GM23338 (cell line): ENCODE results near the gene BICDL1. TPM values are rescaled to one million over a fixed set of nuclear protein-coding genes. Genes with fewer than 3 reads are reported as not detected.

Source experiments
- ATAC-seq: fragments of 200-7000 bp; cut with Tn5 transposase; 3 replicates; pipeline ENCODE4 v1.9.1; 2020
- DNase-seq: peaks from one replicate; pipeline ENCODE4 v3.0.0-alpha.2; 2015; ENCODE audit warnings: low spot score
- H2AFZ ChIP-seq: fragments of 200-600 bp; sonication (generic); 2 replicates; pipeline ENCODE4 v1.8.0; 2016; ENCODE audit warnings: antibody characterized with exemption, mild to moderate bottlenecking, moderate library complexity
- H3F3A ChIP-seq: fragments of 200-600 bp; sonication (generic); replicated peaks from 2 replicates; pipeline ENCODE4 v1.8.0; 2017; ENCODE audit warnings: antibody characterized with exemption, mixed run types, low read depth
- H3K27ac ChIP-seq: fragments of 200-600 bp; sonication (generic); 2 replicates; pipeline ENCODE4 v1.6.1; 2016; ENCODE audit warnings: low read depth
- H3K27me3 ChIP-seq: fragments of 200-600 bp; sonication (generic); 2 replicates; pipeline ENCODE4 v1.8.0; 2016; ENCODE audit warnings: mild to moderate bottlenecking, mixed run types, moderate library complexity; ENCODE audit not compliant: insufficient read depth
- H3K36me3 ChIP-seq: fragments of 200-600 bp; sonication (generic); 2 replicates; pipeline ENCODE4 v1.8.0; 2016; ENCODE audit warnings: mild to moderate bottlenecking; ENCODE audit not compliant: insufficient read depth
- H3K4me1 ChIP-seq: fragments of 200-600 bp; sonication (generic); 2 replicates; pipeline ENCODE4 v1.8.0; 2016; ENCODE audit warnings: mild to moderate bottlenecking, moderate library complexity; ENCODE audit not compliant: insufficient read depth
- H3K4me2 ChIP-seq: fragments of 200-600 bp; sonication (generic); 2 replicates; pipeline ENCODE4 v1.7.1; 2017; ENCODE audit warnings: mixed run types
- H3K4me3 ChIP-seq: fragments of 200-600 bp; sonication (generic); 2 replicates; pipeline ENCODE4 v1.6.1; 2016; ENCODE audit warnings: mixed run types
- H3K79me2 ChIP-seq: fragments of 200-600 bp; sonication (generic); replicated peaks from 2 replicates; pipeline ENCODE4 v1.8.0; 2017; ENCODE audit warnings: mild to moderate bottlenecking; ENCODE audit not compliant: insufficient read depth
- H3K9me2 ChIP-seq: fragments of 200-600 bp; sonication (generic); 2 replicates; pipeline ENCODE4 v1.8.0; 2017; ENCODE audit not compliant: insufficient read depth
- H4K20me1 ChIP-seq: fragments of 200-600 bp; sonication (generic); replicated peaks from 2 replicates; pipeline ENCODE4 v1.8.0; 2017; ENCODE audit warnings: mild to moderate bottlenecking; ENCODE audit not compliant: insufficient read depth
- H3K27ac Mint-ChIP-seq: 2 replicates; pipeline ENCODE4 v1.8.0; 2020; ENCODE audit warnings: inconsistent platforms, mild to moderate bottlenecking, moderate library complexity, mixed read lengths
- H3K27me3 Mint-ChIP-seq: 3 replicates; pipeline ENCODE4 v1.8.0; 2022; ENCODE audit warnings: low read depth, mild to moderate bottlenecking, moderate library complexity, mixed read lengths, inconsistent platforms; ENCODE audit not compliant: insufficient read depth, poor library complexity
- H3K36me3 Mint-ChIP-seq: 3 replicates; pipeline ENCODE4 v1.8.0; 2021; ENCODE audit warnings: low read depth, mild to moderate bottlenecking, inconsistent platforms, moderate library complexity, mixed read lengths
- H3K4me1 Mint-ChIP-seq: 3 replicates; pipeline ENCODE4 v1.8.0; 2020; ENCODE audit warnings: mild to moderate bottlenecking, inconsistent platforms, mixed read lengths
- H3K4me3 Mint-ChIP-seq: 3 replicates; pipeline ENCODE4 v1.8.0; 2021; ENCODE audit warnings: moderate library complexity, mild to moderate bottlenecking, inconsistent platforms, mixed read lengths
- H3K9me3 Mint-ChIP-seq: 3 replicates; pipeline ENCODE4 v1.8.0; 2020; ENCODE audit warnings: moderate library complexity, mild to moderate bottlenecking, inconsistent platforms, mixed read lengths
- CREB1 ChIP-seq: fragments of 250-450 bp; sonication (Bioruptor Pico); IDR thresholded peaks from 2 replicates; pipeline ENCODE4 v1.5.0; 2020; ENCODE audit warnings: low read depth, mild to moderate bottlenecking, moderate library complexity
- EZH2 ChIP-seq: fragments of 200-600 bp; sonication (generic); IDR thresholded peaks from one replicate; pipeline ENCODE4 v1.8.0; 2017; ENCODE audit warnings: antibody characterized with exemption, mild to moderate bottlenecking, low read depth; ENCODE audit not compliant: unreplicated experiment
- EZH2phosphoT487 ChIP-seq: fragments of 200-600 bp; sonication (generic); IDR thresholded peaks from one replicate; pipeline ENCODE4 v1.8.1; 2018; ENCODE audit warnings: antibody characterized with exemption; ENCODE audit not compliant: unreplicated experiment
- JUNB ChIP-seq: IDR thresholded peaks from one replicate; pipeline ENCODE4 v1.6.1; 2016; ENCODE audit warnings: antibody characterized with exemption; ENCODE audit not compliant: unreplicated experiment
- POLR2AphosphoS5 ChIP-seq: IDR thresholded peaks from 2 replicates; pipeline ENCODE4 v1.6.1; 2016; ENCODE audit warnings: antibody characterized with exemption, low read depth
- STAT1 ChIP-seq: IDR thresholded peaks from one replicate; pipeline ENCODE4 v1.6.1; 2016; ENCODE audit warnings: antibody characterized with exemption; ENCODE audit not compliant: unreplicated experiment
- ZNF114 ChIP-seq: fragments of 250-450 bp; sonication (Bioruptor Pico); IDR thresholded peaks from 2 replicates; pipeline ENCODE4 v1.5.0; 2020; ENCODE audit warnings: mild to moderate bottlenecking, moderate library complexity
- ZNF331 ChIP-seq: fragments of 250-450 bp; sonication (Bioruptor Pico); IDR thresholded peaks from 2 replicates; pipeline ENCODE4 v1.5.0; 2020; ENCODE audit warnings: low read depth, mild to moderate bottlenecking, moderate library complexity
- polyA plus RNA-seq: library from polyadenylated mRNA; unstranded; fragments of >200 nt; fragmentation: Nextera tagmentation; extraction: Ambion mirVana; gene quantifications from 2 replicates; pipeline ENCODE4 v1.2.1, GENCODE V29; 2016
- total RNA-seq: library from RNA; depleted of rRNA; stranded (reverse); fragments of >200 nt; shearing (Covaris generic); gene quantifications from 2 replicates; pipeline ENCODE4 v1.2.3, GENCODE V29; 2014
- TF ChIP-seq, protein P1 (sequence below): IDR thresholded peaks from 2 replicates; pipeline ENCODE4 v1.6.1; 2016; ENCODE audit warnings: antibody characterized with exemption
- TF ChIP-seq, protein P2 (sequence below): fragments of 250-450 bp; sonication (Bioruptor Pico); IDR thresholded peaks from 2 replicates; pipeline ENCODE4 v1.5.0; 2020; ENCODE audit warnings: mild to moderate bottlenecking, moderate library complexity
- TF ChIP-seq, protein P3 (sequence below), 2 experiments: fragments of 200-600 bp in 1 of 2; sonication (generic) in 1 of 2; conservative IDR thresholded peaks; 2 replicates each; pipeline versions ENCODE4 v1.5.1 to v1.6.1; 2016 to 2017; ENCODE audit warnings: antibody characterized with exemption in 2 of 2, low read depth in 2 of 2, mild to moderate bottlenecking in 2 of 2, moderate library complexity in 1 of 2

Gene BICDL1
- total and polyA plus RNA-seq, 2 experiments from 2014 or later, result 14.0 to 25.7 TPM

DNA sequence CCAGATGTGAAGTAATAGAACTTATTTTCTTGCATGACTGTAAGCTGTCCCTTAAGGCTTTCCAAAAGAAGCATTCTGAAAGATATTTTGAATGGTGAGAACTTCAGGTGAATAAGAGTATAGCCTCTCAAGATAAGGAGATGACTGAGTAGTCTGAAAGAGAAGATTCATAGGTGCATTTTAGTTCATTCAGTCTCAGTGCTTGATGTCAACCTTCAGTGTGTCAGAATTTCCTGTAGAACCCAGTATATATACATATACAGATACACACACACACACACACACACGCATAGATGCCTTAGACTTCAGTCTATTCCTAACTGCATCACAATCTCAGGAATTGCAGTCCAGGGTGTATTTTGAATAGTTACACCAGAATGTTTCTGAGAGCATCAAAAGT, 7.4 kb downstream of the BICDL1 start:
- H3K4me1 ChIP-seq, result peaks cover 8% of the 10 kb centered on the region
- no peaks in the 10 kb centered on the region for H3F3A ChIP-seq
- Mint-ChIP-seq H3K36me3 (peaks cover 24% of the 10 kb centered on the region), H3K27ac (no peak overlapping the region), H3K4me3 (no peak overlapping the region), H3K9me3 (no peaks in the 10 kb centered on the region), H3K27me3 (no peaks in the 10 kb centered on the region), H3K4me1 (peaks cover 12% of the 10 kb centered on the region)
- TF ChIP-seq, protein P1, sequence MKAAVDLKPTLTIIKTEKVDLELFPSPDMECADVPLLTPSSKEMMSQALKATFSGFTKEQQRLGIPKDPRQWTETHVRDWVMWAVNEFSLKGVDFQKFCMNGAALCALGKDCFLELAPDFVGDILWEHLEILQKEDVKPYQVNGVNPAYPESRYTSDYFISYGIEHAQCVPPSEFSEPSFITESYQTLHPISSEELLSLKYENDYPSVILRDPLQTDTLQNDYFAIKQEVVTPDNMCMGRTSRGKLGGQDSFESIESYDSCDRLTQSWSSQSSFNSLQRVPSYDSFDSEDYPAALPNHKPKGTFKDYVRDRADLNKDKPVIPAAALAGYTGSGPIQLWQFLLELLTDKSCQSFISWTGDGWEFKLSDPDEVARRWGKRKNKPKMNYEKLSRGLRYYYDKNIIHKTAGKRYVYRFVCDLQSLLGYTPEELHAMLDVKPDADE, result no peak
- TF ChIP-seq, protein P2, sequence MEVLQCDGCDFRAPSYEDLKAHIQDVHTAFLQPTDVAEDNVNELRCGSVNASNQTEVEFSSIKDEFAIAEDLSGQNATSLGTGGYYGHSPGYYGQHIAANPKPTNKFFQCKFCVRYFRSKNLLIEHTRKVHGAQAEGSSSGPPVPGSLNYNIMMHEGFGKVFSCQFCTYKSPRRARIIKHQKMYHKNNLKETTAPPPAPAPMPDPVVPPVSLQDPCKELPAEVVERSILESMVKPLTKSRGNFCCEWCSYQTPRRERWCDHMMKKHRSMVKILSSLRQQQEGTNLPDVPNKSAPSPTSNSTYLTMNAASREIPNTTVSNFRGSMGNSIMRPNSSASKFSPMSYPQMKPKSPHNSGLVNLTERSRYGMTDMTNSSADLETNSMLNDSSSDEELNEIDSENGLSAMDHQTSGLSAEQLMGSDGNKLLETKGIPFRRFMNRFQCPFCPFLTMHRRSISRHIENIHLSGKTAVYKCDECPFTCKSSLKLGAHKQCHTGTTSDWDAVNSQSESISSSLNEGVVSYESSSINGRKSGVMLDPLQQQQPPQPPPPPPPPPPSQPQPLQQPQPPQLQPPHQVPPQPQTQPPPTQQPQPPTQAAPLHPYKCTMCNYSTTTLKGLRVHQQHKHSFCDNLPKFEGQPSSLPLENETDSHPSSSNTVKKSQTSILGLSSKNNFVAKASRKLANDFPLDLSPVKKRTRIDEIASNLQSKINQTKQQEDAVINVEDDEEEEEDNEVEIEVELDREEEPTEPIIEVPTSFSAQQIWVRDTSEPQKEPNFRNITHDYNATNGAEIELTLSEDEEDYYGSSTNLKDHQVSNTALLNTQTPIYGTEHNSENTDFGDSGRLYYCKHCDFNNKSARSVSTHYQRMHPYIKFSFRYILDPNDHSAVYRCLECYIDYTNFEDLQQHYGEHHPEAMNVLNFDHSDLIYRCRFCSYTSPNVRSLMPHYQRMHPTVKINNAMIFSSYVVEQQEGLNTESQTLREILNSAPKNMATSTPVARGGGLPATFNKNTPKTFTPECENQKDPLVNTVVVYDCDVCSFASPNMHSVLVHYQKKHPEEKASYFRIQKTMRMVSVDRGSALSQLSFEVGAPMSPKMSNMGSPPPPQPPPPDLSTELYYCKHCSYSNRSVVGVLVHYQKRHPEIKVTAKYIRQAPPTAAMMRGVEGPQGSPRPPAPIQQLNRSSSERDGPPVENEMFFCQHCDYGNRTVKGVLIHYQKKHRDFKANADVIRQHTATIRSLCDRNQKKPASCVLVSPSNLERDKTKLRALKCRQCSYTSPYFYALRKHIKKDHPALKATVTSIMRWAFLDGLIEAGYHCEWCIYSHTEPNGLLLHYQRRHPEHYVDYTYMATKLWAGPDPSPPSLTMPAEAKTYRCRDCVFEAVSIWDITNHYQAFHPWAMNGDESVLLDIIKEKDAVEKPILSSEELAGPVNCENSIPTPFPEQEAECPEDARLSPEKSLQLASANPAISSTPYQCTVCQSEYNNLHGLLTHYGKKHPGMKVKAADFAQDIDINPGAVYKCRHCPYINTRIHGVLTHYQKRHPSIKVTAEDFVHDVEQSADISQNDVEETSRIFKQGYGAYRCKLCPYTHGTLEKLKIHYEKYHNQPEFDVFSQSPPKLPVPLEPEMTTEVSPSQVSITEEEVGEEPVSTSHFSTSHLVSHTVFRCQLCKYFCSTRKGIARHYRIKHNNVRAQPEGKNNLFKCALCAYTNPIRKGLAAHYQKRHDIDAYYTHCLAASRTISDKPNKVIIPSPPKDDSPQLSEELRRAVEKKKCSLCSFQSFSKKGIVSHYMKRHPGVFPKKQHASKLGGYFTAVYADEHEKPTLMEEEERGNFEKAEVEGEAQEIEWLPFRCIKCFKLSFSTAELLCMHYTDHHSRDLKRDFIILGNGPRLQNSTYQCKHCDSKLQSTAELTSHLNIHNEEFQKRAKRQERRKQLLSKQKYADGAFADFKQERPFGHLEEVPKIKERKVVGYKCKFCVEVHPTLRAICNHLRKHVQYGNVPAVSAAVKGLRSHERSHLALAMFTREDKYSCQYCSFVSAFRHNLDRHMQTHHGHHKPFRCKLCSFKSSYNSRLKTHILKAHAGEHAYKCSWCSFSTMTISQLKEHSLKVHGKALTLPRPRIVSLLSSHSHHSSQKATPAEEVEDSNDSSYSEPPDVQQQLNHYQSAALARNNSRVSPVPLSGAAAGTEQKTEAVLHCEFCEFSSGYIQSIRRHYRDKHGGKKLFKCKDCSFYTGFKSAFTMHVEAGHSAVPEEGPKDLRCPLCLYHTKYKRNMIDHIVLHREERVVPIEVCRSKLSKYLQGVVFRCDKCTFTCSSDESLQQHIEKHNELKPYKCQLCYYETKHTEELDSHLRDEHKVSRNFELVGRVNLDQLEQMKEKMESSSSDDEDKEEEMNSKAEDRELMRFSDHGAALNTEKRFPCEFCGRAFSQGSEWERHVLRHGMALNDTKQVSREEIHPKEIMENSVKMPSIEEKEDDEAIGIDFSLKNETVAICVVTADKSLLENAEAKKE (CRISPR knock-in tag), result no peak
- TF ChIP-seq CREB1 (CRISPR knock-in tag), result no peak
- TF ChIP-seq JUNB, result no peak
- TF ChIP-seq ZNF114, result no peak
- TF ChIP-seq STAT1, result no peak
- no peak for TF ChIP-seq POLR2AphosphoS5
- no peak for TF ChIP-seq EZH2phosphoT487
- no peak for TF ChIP-seq ZNF331
- TF ChIP-seq, protein P3, sequence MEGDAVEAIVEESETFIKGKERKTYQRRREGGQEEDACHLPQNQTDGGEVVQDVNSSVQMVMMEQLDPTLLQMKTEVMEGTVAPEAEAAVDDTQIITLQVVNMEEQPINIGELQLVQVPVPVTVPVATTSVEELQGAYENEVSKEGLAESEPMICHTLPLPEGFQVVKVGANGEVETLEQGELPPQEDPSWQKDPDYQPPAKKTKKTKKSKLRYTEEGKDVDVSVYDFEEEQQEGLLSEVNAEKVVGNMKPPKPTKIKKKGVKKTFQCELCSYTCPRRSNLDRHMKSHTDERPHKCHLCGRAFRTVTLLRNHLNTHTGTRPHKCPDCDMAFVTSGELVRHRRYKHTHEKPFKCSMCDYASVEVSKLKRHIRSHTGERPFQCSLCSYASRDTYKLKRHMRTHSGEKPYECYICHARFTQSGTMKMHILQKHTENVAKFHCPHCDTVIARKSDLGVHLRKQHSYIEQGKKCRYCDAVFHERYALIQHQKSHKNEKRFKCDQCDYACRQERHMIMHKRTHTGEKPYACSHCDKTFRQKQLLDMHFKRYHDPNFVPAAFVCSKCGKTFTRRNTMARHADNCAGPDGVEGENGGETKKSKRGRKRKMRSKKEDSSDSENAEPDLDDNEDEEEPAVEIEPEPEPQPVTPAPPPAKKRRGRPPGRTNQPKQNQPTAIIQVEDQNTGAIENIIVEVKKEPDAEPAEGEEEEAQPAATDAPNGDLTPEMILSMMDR (conservative IDR thresholded peaks at IDR 0.05; ENCODE audit: low read depth in 2 of 2), result no peak
- no peak for TF ChIP-seq EZH2
- no peak overlapping the region for H3K4me2 ChIP-seq
- no peak for ATAC-seq
- no peaks in the 10 kb centered on the region for H3K27me3 ChIP-seq
- no peak overlapping the region for H3K4me3 ChIP-seq
- H2AFZ ChIP-seq, result no peak overlapping the region
- no peak overlapping the region for H3K27ac ChIP-seq
- H3K9me2 ChIP-seq, result no peaks in the 10 kb centered on the region
- H3K36me3 ChIP-seq, result no peaks in the 10 kb centered on the region; the same call in 1 of the 2 replicates
- H4K20me1 ChIP-seq, result peaks cover 6% of the 10 kb centered on the region; the same call in 1 of the 2 replicates
- no peak for DNase-seq
- H3K79me2 ChIP-seq, result peaks cover 6% of the 10 kb centered on the region
